Dedifferentiated amniotic fluid mesenchymal stem cell (primary cell): ENCODE measurements around the gene PHOX2B.

Experiments
- DNase-seq: peaks from one replicate; pipeline ENCODE4 v3.0.0-alpha.2; 2016; ENCODE audit errors: extremely low spot score

PHOX2B gene

GRCh38 chr4:41748571-41749475 is at the start of gene PHOX2B:
TSS of gene PHOX2B (minus strand) at chr4:41748725. CDS start at chr4:41748610, 115 bp downstream.
- no peak for DNase-seq

DNA sequence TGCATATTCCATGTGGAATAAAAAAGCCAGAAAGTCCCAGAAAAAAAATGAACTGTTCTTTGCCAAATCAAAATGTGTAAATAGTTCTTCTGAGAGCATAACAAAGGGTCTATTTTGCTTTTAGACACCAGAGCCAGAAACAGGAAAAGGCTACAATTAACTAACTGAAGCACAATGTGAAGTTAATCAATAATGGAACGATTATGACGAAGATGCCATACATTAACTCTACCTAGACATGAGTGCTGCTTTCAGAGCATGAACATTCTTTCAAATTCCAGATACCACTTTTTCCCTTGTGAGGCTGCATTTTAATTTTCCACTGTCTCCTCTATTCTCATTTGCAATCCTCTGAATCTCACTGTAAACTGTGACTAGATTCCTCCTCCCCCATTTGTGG is 48.7 kb upstream of the PHOX2B start:
- no peak for DNase-seq

DNA sequence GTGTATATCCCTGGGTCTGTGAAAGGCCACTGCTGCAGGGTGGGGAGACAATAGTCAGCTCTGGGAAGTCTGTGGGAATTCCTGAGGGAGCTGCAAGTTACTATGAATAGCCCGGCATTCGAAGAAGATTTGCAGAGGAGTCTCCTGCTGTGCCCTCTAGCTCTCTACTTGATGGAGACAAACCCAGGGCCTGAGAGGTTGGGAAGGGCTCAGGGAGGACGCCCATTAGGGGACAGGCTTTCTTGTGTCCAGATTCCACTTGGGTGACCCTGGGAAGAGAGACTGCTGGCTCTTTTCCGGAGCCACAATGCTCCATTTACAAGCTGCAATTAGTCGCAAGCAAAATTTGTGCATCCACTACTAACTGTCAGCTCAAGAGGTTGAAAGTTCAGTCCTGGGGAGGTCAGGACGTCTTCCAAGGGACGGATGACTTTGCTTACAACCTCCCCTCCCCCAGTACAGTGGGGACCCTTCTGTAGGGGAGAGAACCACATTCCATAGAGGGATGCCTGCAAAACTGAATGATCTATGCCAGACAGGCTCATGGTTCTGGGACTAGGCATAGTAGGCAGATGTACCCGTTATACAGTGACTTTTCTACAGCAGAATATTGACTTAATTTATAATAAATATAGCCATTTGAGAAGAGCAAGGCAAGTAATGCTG is 48.2 kb upstream of the PHOX2B start:
- DNase-seq, result no peak

- no peak for DNase-seq
Measured at GRCh38 chr4:41795796-41796385, 47.4 kb upstream of the PHOX2B start.

DNA sequence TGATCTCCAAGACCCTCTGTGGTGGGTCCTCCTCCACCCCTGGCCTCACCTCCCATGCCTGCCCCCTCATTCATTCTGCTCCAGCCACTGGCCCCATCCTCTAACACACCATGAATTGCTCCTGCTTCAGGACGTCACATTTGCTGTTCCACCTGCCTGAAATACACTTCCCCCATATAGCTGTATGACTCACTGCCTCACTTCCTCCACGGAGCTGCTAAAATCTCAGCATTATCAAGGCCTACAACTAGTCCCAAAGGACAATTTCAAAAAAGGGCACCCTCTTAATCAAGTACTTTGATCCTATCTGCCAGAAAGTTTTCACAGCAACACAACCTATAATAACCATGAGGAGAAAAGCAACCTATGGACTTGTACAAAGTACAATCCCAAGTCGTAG is 43.6 kb upstream of the PHOX2B start:
- DNase-seq, result no peak

GRCh38 chr4:41791557-41791956 is 43.0 kb upstream of the PHOX2B start:
- no peak for DNase-seq

GRCh38 chr4:41787931-41788330 is 39.4 kb upstream of the PHOX2B start:
- DNase-seq, result no peak

GRCh38 chr4:41785665-41786064 is 37.1 kb upstream of the PHOX2B start:
- DNase-seq, result no peak

GRCh38 chr4:41784191-41784979 is 35.9 kb upstream of the PHOX2B start:
- no peak for DNase-seq

DNA sequence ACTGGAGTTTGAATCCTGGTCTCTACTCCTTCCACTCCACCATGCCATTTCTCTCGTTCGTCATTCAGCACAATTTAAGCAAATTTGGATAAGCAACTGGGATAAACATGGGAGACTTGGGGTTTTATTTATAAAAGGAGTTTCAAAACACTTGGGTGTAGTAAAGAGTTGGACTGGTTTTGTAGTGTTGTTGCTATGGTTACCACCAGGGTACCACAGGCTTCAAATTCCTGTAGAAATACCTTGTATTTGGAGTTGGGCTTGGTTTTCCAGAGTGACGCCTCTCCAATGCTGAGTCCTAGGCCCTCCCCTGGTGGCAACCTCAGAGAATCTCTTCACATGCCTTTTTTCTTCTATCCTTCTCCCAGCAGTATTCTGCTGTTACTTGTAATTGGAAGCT is 27.9 kb upstream of the PHOX2B start:
- DNase-seq, result no peak

DNA sequence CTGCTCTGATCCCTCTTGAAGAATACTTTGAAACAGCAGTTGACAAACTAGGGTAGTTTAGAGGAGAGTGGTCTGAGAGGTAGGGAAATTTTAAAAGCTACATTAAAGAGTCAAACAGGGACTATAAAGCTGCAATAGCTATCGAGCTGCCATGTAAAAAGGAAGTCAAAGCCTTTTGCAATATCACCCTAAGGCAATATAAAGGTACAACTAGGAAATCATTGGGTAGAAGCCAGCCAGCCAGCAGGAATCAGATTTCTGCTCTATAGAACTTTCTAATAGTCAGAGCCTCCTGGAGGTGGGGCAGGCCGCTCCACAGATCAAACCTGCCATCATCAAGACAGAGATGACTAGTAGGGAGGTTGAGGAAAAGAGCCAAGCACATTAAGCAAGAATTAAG is 15.2 kb upstream of the PHOX2B start:
- DNase-seq, result no peak

DNA sequence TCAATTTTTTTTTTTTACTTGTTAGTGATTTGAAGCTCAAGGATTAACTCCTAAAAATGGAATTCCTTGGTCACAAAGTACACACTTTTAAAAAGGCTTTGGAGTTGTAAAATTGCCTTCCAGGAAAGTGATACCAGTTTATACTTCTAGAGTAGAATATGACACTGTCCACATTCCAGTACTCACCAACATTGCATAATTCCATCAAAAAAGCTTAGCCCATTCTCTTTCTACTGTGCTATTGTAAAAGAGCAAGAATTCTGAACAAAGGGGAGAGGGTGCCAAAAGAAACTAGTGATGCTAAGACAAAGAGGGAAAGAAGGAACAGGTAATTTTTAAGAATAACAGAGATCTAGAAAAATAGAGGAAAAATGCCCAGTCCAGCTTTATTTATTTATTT is 10.4 kb upstream of the PHOX2B start:
- DNase-seq, result no peak

GRCh38 chr4:41757521-41758156 is 9.1 kb upstream of the PHOX2B start:
- no peak for DNase-seq

DNA sequence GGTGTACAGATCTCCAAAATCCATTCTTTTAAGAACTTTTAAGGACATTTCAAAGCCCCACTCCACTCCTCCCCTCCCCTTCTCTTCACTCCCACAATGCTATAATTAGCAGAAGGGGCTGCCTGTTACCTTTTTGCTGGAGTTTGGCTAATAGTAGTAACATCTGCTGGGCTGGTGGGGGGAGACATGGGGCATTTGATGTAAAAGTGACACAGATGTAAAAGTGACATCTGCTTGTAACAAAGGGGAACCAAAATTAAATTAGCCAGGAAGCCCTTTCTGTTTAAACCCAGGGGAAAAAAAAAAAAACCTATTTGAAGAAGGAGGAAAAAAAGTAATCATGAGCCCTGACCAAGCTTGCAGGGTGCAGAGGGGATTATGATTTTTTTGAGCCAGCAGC is 5.4 kb upstream of the PHOX2B start:
- DNase-seq, result no peak

- no peak for DNase-seq
Measured at GRCh38 chr4:41752081-41752836, 3.7 kb upstream of the PHOX2B start.

GRCh38 chr4:41751449-41752061 is 3.0 kb upstream of the PHOX2B start:
- no peak for DNase-seq

DNA sequence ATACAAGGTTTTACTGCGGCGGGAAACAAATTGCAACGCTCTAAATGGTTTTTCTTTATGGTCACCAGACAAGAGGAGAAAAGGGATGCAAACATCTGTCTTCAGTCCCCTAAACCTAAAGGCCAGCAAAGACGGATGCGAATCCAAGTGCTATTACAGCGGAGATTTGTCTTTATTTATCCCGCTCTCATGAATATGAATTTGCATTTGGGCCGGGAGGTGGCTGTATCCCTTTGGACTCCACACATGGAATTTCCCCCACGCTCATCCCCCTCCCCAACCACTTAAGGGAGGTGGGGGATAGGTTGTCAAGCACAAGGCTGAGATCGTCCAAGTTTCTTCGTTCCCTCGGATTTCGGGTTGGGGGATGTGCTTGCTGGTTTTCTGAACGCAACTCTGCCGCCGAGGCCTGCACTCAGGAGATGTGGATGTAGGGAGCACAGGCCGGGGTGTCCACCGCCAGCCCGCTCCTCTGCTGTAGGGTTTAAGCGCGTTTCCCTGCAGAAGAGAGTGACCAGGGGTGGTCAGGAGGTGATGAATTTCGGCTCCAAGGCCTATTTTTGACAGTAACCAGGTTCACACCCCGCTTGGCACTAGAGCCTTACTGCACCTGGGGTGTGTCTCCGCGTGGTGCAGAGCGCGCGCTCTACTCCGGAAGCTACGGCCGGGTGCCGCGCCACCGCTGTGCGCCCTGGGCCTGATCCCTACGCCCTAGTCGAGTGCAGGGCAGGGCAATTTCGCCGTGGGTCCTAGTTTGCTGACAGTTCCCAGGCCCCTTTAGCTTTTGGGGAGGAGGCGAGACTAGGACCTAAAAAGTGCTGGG is 2.3 kb upstream of the PHOX2B start:
- no peak for DNase-seq

DNA sequence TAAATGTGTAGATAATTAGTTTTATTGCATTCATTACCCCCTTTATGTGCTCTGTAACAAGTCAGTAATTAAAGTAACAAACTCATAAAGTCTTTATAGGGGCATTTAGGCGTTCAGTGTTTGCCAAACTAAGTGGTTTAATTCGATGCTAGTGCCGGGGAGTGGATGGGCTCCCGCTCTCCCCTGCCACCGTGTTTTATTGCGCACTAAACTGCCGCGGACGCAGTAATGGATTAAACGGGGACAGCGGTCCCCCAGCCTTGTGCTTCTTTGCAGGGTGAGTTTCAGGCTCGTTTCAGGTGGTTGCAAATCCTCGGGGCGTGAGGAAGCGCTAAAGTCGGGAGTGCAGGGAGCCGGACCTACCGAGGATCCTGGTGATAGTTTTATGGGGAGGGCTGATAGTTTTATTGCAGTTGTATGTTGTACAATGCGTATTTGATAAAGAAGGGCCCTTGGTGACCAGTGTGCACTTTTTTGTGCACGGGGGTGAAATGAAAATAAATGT is 1.6 kb upstream of the PHOX2B start:
- DNase-seq, result no peak

DNA sequence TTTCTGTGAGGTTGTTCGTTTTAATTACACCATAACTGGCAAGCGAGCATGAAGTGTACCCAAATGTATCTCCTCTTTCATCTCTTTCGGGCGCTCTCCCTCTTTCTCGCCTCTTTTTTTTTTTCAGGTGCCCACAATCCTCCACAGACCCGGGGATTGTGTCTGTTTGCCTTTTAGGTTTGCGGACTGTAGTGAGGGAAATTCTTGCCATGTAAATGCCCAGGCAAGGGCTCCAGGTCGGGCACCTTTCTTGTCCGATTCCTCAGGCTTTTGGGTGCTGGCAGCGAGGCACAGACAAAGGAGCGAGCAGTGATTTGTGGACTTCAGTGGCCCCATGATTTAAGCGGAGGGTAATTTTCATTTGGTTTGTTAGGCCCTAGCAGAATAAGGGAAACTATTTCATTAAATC is 1.1 kb upstream of the PHOX2B start:
- DNase-seq, result no peak
